NB4 (cell line): ENCODE measurements around the gene KRIT1.

ENCODE experiments used
- DNase-seq: peaks from one replicate; pipeline ENCODE4 v3.0.0; 2010; ENCODE audit warnings: low read depth
- H3K4me3 ChIP-seq: one replicate; pipeline ENCODE4 v1.5.1; 2011; ENCODE audit warnings: mild to moderate bottlenecking, low read depth, low read length, moderate library complexity
- MYC ChIP-seq: IDR thresholded peaks from 2 replicates; pipeline ENCODE4 v1.6.1; 2011; ENCODE audit warnings: low read depth, low read length
- POLR2A ChIP-seq: IDR thresholded peaks from 2 replicates; pipeline ENCODE4 v1.6.1; 2011; ENCODE audit warnings: mild to moderate bottlenecking; ENCODE audit not compliant: insufficient read length; ENCODE audit errors: extremely low read depth
- TF ChIP-seq, protein P1 (sequence below): IDR thresholded peaks from one replicate; pipeline ENCODE4 v1.5.1; 2012; ENCODE audit warnings: low read depth, low read length
- TF ChIP-seq, protein P2 (sequence below): IDR thresholded peaks from 2 replicates; pipeline ENCODE4 v1.6.1; 2011; ENCODE audit warnings: low read depth, low read length

KRIT1 gene

DNA sequence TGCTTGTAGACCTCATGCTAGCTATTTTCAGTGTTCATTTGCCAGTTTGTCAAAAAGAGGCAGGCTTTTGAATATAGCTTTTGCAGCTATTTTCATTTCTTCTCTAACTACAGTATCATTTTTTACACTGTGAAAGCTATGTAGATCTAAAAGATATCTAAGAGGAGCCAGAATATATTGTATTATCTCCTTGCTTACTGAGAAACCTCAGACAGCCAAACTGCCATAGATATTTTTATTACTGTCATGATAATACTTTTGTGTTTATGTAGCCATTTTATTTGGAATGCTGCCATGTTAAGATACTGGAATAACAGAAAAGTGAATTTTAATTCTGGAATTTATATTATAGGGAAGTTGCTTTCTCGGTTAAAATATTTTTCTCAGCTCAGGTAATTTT, 37.2 kb upstream of the KRIT1 start:
- no peak for DNase-seq
- no peak for TF ChIP-seq MYC
- TF ChIP-seq POLR2A = no peak
- TF ChIP-seq, protein P1, sequence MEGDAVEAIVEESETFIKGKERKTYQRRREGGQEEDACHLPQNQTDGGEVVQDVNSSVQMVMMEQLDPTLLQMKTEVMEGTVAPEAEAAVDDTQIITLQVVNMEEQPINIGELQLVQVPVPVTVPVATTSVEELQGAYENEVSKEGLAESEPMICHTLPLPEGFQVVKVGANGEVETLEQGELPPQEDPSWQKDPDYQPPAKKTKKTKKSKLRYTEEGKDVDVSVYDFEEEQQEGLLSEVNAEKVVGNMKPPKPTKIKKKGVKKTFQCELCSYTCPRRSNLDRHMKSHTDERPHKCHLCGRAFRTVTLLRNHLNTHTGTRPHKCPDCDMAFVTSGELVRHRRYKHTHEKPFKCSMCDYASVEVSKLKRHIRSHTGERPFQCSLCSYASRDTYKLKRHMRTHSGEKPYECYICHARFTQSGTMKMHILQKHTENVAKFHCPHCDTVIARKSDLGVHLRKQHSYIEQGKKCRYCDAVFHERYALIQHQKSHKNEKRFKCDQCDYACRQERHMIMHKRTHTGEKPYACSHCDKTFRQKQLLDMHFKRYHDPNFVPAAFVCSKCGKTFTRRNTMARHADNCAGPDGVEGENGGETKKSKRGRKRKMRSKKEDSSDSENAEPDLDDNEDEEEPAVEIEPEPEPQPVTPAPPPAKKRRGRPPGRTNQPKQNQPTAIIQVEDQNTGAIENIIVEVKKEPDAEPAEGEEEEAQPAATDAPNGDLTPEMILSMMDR = no peak
- TF ChIP-seq, protein P2, sequence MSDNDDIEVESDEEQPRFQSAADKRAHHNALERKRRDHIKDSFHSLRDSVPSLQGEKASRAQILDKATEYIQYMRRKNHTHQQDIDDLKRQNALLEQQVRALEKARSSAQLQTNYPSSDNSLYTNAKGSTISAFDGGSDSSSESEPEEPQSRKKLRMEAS = no peak
- no peak overlapping the region for H3K4me3 ChIP-seq

DNA sequence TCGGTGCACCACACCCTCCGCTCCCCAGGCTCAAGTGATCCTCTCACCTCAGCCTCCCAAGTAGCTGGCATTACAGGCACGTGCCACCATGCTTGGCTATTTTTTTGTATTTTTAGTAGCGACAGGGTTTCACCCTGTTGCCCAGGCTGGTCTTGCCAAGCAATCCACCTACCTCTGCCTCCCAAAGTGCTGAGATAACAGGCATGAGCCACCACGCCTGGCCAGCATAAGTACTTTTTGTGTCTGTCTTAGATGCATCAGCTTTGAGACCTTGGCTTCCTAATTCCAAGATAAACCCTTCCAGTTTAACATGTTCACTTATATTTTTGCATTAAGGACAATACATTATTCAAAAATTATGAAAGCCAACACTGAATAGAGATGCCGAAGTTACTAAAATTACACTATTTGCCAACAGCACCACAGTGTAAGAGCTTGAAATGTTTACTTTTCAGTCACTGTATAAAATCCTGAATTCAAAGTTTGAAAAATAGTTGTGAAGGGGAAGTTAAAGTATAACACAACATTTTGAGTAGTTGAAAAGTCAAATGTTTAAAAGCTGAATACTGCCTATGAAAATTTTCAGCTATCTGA, 36.6 kb upstream of the KRIT1 start:
- TF ChIP-seq, protein P1 = no peak
- no peak overlapping the region for H3K4me3 ChIP-seq
- DNase-seq = no peak

DNA sequence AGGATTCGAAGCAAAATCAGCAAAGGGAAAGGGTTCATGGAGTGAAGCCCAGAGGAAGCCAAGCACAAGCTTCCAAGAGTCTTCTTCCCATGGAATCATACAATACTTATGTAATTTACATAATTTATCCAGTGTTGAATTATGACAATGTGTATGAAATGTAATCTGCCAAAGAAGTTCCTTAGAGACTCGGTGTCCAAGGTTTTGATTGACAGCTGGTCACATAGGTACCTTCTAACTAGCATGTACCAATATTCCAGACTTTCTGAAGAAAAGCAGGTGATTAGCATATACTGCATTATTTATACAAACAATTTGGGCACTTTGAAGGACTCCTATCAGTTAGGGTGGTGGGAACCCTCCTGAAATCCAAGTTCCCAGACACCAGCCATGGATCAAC, 35.3 kb upstream of the KRIT1 start:
- H3K4me3 ChIP-seq = no peak overlapping the region
- TF ChIP-seq, protein P1 = no peak
- no peak for TF ChIP-seq POLR2A
- no peak for TF ChIP-seq MYC
- TF ChIP-seq, protein P2 = no peak
- DNase-seq = no peak

DNA sequence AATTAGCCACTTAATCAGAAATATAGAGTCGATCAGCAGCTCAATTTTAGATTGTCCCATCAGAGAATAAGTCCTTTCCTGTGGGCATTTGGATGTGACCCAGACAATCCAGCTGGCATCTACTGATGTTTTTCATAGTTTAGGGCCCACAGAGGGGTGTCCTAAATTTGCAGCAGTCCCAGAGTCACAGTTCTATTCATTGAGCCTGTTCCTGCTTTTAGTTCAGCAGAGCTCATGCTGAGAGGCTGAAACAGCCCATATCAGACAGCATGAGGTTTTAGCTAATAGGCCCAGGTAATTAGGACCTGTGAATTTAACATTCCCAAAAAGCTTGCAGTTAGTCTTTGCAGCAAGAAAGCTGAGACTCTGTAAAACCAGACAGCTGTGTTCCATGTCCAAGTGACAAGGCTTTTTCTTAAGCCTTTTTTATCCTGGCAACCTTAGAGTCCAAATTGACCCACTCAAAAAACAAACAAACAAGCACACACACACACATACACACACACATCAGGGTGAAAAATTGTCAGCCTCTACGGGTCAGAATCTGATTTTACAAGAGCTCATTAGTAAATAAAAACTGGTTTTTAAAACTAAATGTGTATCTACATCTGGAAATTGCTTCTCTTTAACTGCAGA, 33.8 kb upstream of the KRIT1 start:
- TF ChIP-seq, protein P2 = no peak
- no peak for TF ChIP-seq POLR2A
- TF ChIP-seq MYC = no peak
- TF ChIP-seq, protein P1 = no peak
- DNase-seq = no peak
- no peak overlapping the region for H3K4me3 ChIP-seq

DNA sequence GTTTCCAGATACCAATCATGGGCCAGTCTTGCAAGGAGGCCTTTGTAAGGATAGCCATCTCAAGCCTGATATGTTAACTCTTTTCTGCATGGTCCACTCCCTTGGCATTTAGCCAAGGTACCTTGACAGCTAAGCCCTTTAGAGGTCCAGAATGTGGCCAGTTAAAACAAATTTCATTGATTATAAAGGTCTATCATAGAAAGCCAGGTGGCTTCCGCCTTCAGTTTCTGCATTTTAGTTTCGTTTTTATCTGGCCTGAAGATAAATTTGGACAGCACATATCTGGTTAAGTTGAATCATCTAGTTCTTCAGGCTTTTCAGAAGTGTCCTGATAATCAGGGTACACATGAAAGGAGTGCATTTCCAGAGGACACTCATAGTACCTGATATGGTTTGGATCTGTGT, 30.7 kb upstream of the KRIT1 start:
- H3K4me3 ChIP-seq = no peak overlapping the region
- DNase-seq = no peak
- TF ChIP-seq, protein P2 = no peak
- TF ChIP-seq, protein P1 = no peak
- TF ChIP-seq POLR2A (no peak), MYC (no peak)
